Aorta (tissue), 5 donors: ENCODE data around the gene EBP. TPM values are rescaled to one million over a fixed set of nuclear protein-coding genes. Genes with fewer than 3 reads are reported as not detected.
A peak's percentile ranks its signal among the peaks of the same experiment; 100 is the strongest.
"Not testable (repeated sequence)": the region's sequence is repeated elsewhere in the genome, so short reads cannot be mapped to it uniquely, and the experiment has no call there.

Experiments
- ATAC-seq: fragments of 200-7000 bp; cut with Tn5 transposase; one replicate; pipeline ENCODE4 v1.9.1; 2022; ENCODE audit warnings: moderate library complexity; ENCODE audit not compliant: low FRiP score
- DNase-seq, 2 donors: peaks; one replicate each; pipeline ENCODE4 v3.0.0-alpha.2; 2020
- H3K27ac ChIP-seq, 2 donors: one replicate each; pipeline ENCODE4 v1.5.1; 2013; ENCODE audit warnings: low read length in 2 of 2, mild to moderate bottlenecking in 2 of 2, moderate library complexity in 2 of 2, control low read depth in 1 of 2, inconsistent platforms in 1 of 2, low read depth in 1 of 2
- H3K27me3 ChIP-seq, 2 donors: one replicate each; pipeline ENCODE4 v1.6.1; 2013; ENCODE audit warnings: control low read depth in 1 of 2, low read length in 1 of 2, mild to moderate bottlenecking in 1 of 2, moderate library complexity in 1 of 2; ENCODE audit not compliant: insufficient read depth in 2 of 2, control insufficient read depth in 1 of 2
- H3K36me3 ChIP-seq, 2 donors: one replicate each; pipeline ENCODE4 v1.6.1; 2013; ENCODE audit warnings: control low read depth in 1 of 2, low read length in 1 of 2, mild to moderate bottlenecking in 1 of 2; ENCODE audit not compliant: insufficient read depth in 2 of 2, control insufficient read depth in 1 of 2
- H3K4me1 ChIP-seq, 2 donors: one replicate each; pipeline ENCODE4 v1.6.1; 2013; ENCODE audit warnings: low read length in 2 of 2, control low read depth in 1 of 2, mild to moderate bottlenecking in 1 of 2, moderate library complexity in 1 of 2; ENCODE audit not compliant: insufficient read depth in 2 of 2, control insufficient read depth in 1 of 2
- H3K4me3 ChIP-seq, 2 donors: one replicate each; pipeline ENCODE4 v1.5.1; 2013; ENCODE audit warnings: low read length in 2 of 2, control low read depth in 1 of 2, mild to moderate bottlenecking in 1 of 2
- H3K9me3 ChIP-seq: one replicate; pipeline ENCODE4 v1.6.1; 2013; ENCODE audit warnings: mild to moderate bottlenecking, low read length; ENCODE audit not compliant: control insufficient read depth
- WGBS, 2 donors: extraction: QIAGEN DNeasy Blood & Tissue Kit; methylation state at CpG; one replicate each; pipeline ENCODE4 v1.1.7; 2013; 5-methylcytosine and 5-hydroxymethylcytosine counted together
- intact Hi-C, 2 donors: fragments of 100-400 bp; cut with DNase I; formaldehyde crosslinking; loops; one replicate each; pipeline versions ENCODE4 v1.14.2 to v1.15.0; 2022
- polyA plus RNA-seq, 2 donors: library from polyadenylated mRNA; stranded (reverse); fragments of 200-250 nt; gene quantifications; one replicate each; pipeline ENCODE4 v1.2.3, GENCODE V29; 2013
- total RNA-seq, 2 donors: library from RNA; stranded (reverse); fragmentation: NEBNext Ultra II Directional; extraction: Animal tissue kit (Norgen Biotek cat#: 25700); gene quantifications; one replicate each; pipeline ENCODE4 v1.2.1, GENCODE V29; 2021
- donor health status: healthy with polysubstance abuse.
- donor health status: Bipolar disorder and iron deficiency.
- donor health status: DM: no; HTN: no; CAD: no.
- donor health status: DM: no; HTN: no; CAD: no.
- donor health status: DM: yes; HTN: yes; CAD: no.

EBP gene
- total and polyA plus RNA-seq, 4 donors: 12.6 to 32.7 (median 18.5) TPM

GRCh38 chrX:48523682-48524081, 2.1 kb downstream of the EBP start:
- no peaks in the 10 kb centered on the region for H3K27me3 ChIP-seq
- no peak overlapping the region for H3K4me3 ChIP-seq
- DNase-seq: no peak
- H3K36me3 ChIP-seq: peaks cover 0 to 4% of the 10 kb centered on the region in 2 donors
- no peak overlapping the region for H3K27ac ChIP-seq
- H3K9me3 ChIP-seq: no peaks in the 10 kb centered on the region
- WGBS, 2 donors: 87 to 95% methylated on average over 12 of the region's 12 CpGs
- H3K4me1 ChIP-seq: no peaks in the 10 kb centered on the region
- intact Hi-C loops: no loop called here
- ATAC-seq: no peak

GRCh38 chrX:48525853-48526252, 4.2 kb downstream of the EBP start:
- H3K36me3 ChIP-seq, H3K4me3 ChIP-seq, H3K27ac ChIP-seq, H3K4me1 ChIP-seq, H3K27me3 ChIP-seq, ATAC-seq, intact Hi-C loops, H3K9me3 ChIP-seq, DNase-seq: not testable (repeated sequence)
- 82 to 88% methylated on average over 8 of the region's 8 CpGs for WGBS, 2 donors

GRCh38 chrX:48530736-48531135, 9.1 kb downstream of the EBP start:
- no peak overlapping the region for H3K4me3 ChIP-seq
- H3K36me3 ChIP-seq: peaks cover 0 to 4% of the 10 kb centered on the region in 2 donors
- 83 to 86% methylated on average over 3 of the region's 3 CpGs for WGBS, 2 donors
- no peaks in the 10 kb centered on the region for H3K27me3 ChIP-seq
- DNase-seq: no peak
- H3K4me1 ChIP-seq: no peaks in the 10 kb centered on the region
- ATAC-seq: no peak
- intact Hi-C loops: no loop called here
- H3K27ac ChIP-seq: no peak overlapping the region
- H3K9me3 ChIP-seq: no peaks in the 10 kb centered on the region

GRCh38 chrX:48531358-48531959, 9.9 kb downstream of the EBP start:
- no peaks in the 10 kb centered on the region for H3K27me3 ChIP-seq
- WGBS, 2 donors: 67 to 68% methylated on average over 5 of the region's 5 CpGs
- intact Hi-C loops: no loop called here
- H3K36me3 ChIP-seq: peaks cover 0 to 4% of the 10 kb centered on the region in 2 donors
- no peaks in the 10 kb centered on the region for H3K4me1 ChIP-seq
- H3K27ac ChIP-seq: no peak overlapping the region
- H3K9me3 ChIP-seq: no peaks in the 10 kb centered on the region
- DNase-seq: no peak
- ATAC-seq: no peak
- no peak overlapping the region for H3K4me3 ChIP-seq

- 81 to 82% methylated on average over 1 of the region's 1 CpG for WGBS, 2 donors
- Histone ChIP-seq H3K9me3 (no peaks in the 10 kb centered on the region), H3K27me3 (no peaks in the 10 kb centered on the region), H3K4me3 (no peak overlapping the region), H3K4me1 (no peaks in the 10 kb centered on the region), H3K27ac (no peak overlapping the region), H3K36me3 (peaks cover 0 to 3% of the 10 kb centered on the region in 2 donors)
- ATAC-seq: no peak
- intact Hi-C loops: no loop called here
- DNase-seq: no peak
Measured at GRCh38 chrX:48532161-48532560, 10.6 kb downstream of the EBP start.

- Histone ChIP-seq H3K4me1 (no peaks in the 10 kb centered on the region), H3K9me3 (no peaks in the 10 kb centered on the region), H3K27me3 (no peaks in the 10 kb centered on the region), H3K27ac (no peak overlapping the region), H3K4me3 (no peak overlapping the region), H3K36me3 (peaks cover 0 to under 1% of the 10 kb centered on the region in 2 donors)
- no peak for ATAC-seq
- no peak for DNase-seq
- intact Hi-C loops: no loop called here
- WGBS, 2 donors: 76 to 94% methylated on average over 3 of the region's 3 CpGs
Measured at GRCh38 chrX:48533165-48533564, 11.6 kb downstream of the EBP start.

- no peak for ATAC-seq
Measured at GRCh38 chrX:48538641-48539344, 17.2 kb downstream of the EBP start.

GRCh38 chrX:48539345-48540027, 17.9 kb downstream of the EBP start, which contains the start of gene TBC1D25:
Gene TBC1D25, plus strand, starts transcription at chrX:48539714. Its CDS starts 84 bp downstream, at chrX:48539798.
- DNase-seq: peak; percentile 98
- H3K27ac ChIP-seq: peak within 1 kb of the TSS in 1 of 2 donors; percentile 37
- 0 to 41% methylated on average over 59 of the region's 59 CpGs for WGBS, 2 donors
- peak; percentile 94 for ATAC-seq
- no peaks in the 10 kb centered on the region for H3K36me3 ChIP-seq
- peak within 1 kb of the TSS in 1 of 2 donors; percentile 36 for H3K4me3 ChIP-seq
- intact Hi-C loops: no loop called here
- no peaks in the 10 kb centered on the region for H3K4me1 ChIP-seq
- H3K27me3 ChIP-seq: no peaks in the 10 kb centered on the region
- no peaks in the 10 kb centered on the region for H3K9me3 ChIP-seq

More at GRCh38 chrX:48538641-48539344, 17.2 kb downstream of the EBP start:
- H3K4me3 ChIP-seq: no peak overlapping the region
- peak overlapping the region in 1 of 2 donors; percentile 37 for H3K27ac ChIP-seq
- DNase-seq: no peak
- intact Hi-C loops: no loop called here
- no peaks in the 10 kb centered on the region for H3K4me1 ChIP-seq
- no peaks in the 10 kb centered on the region for H3K9me3 ChIP-seq
- no peaks in the 10 kb centered on the region for H3K27me3 ChIP-seq
- WGBS, 2 donors: 80 to 83% methylated on average over 23 of the region's 23 CpGs
- H3K36me3 ChIP-seq: no peaks in the 10 kb centered on the region
